SJCRH30 (cell line): ENCODE data around the gene CLSTN3. TPM values are rescaled to one million over a fixed set of nuclear protein-coding genes. Genes with fewer than 3 reads are reported as not detected.

Experiments
- DNase-seq, 2 experiments: peaks; one replicate each; pipeline ENCODE4 v3.0.0-alpha.2; 2015 to 2020
- H3K27ac ChIP-seq: fragments of 250-450 bp; sonication (Bioruptor Pico); 2 replicates; pipeline ENCODE4 v1.5.1; 2020; ENCODE audit warnings: mild to moderate bottlenecking, moderate library complexity
- H3K27me3 ChIP-seq: fragments of 250-450 bp; sonication (Bioruptor Pico); 2 replicates; pipeline ENCODE4 v1.5.1; 2020; ENCODE audit warnings: mild to moderate bottlenecking, moderate library complexity
- H3K36me3 ChIP-seq: fragments of 250-450 bp; sonication (Bioruptor Pico); 2 replicates; pipeline ENCODE4 v1.5.1; 2020; ENCODE audit warnings: mild to moderate bottlenecking, moderate library complexity
- H3K4me1 ChIP-seq: fragments of 250-450 bp; sonication (Bioruptor Pico); 2 replicates; pipeline ENCODE4 v1.5.1; 2020; ENCODE audit warnings: mild to moderate bottlenecking, moderate library complexity
- H3K4me3 ChIP-seq: fragments of 250-450 bp; sonication (Bioruptor Pico); 2 replicates; pipeline ENCODE4 v1.5.1; 2020; ENCODE audit warnings: mild to moderate bottlenecking, moderate library complexity
- H3K9me3 ChIP-seq: fragments of 250-450 bp; sonication (Bioruptor Pico); replicated peaks from 2 replicates; pipeline ENCODE4 v1.5.1; 2020; ENCODE audit warnings: mild to moderate bottlenecking, moderate library complexity
- total RNA-seq: library from RNA; depleted of rRNA; stranded (reverse); fragments of >200 nt; shearing (Covaris generic); gene quantifications from 2 replicates; pipeline ENCODE4 v1.2.3, GENCODE V29; 2014; rRNA removed

CLSTN3 gene
- total RNA-seq, 1 experiment from 2014 or later = 6.9 TPM

GRCh38 chr12:7193674-7194073 lies 63.5 kb downstream of the CLSTN3 start:
- Histone ChIP-seq H3K27ac (no peak overlapping the region), H3K27me3 (no peaks in the 10 kb centered on the region), H3K9me3 (no peaks in the 10 kb centered on the region), H3K4me1 (peaks cover under 1% of the 10 kb centered on the region; the same call in 1 of the 2 replicates), H3K36me3 (peaks cover 37% of the 10 kb centered on the region), H3K4me3 (no peak overlapping the region)
- no peak for DNase-seq

GRCh38 chr12:7197841-7198240 lies 67.7 kb downstream of the CLSTN3 start:
- Histone ChIP-seq H3K36me3 (peaks cover 48% of the 10 kb centered on the region), H3K27ac (no peak overlapping the region), H3K4me1 (no peaks in the 10 kb centered on the region), H3K27me3 (no peaks in the 10 kb centered on the region), H3K4me3 (no peak overlapping the region), H3K9me3 (no peaks in the 10 kb centered on the region)
- no peak for DNase-seq

- Histone ChIP-seq H3K36me3 (peaks cover 60% of the 10 kb centered on the region), H3K9me3 (no peaks in the 10 kb centered on the region), H3K27me3 (no peaks in the 10 kb centered on the region), H3K4me1 (no peaks in the 10 kb centered on the region), H3K4me3 (no peak overlapping the region), H3K27ac (no peak overlapping the region)
- DNase-seq = no peak
These were observed 72.9 kb downstream of the CLSTN3 start for GRCh38 chr12:7203109-7203508.

- Histone ChIP-seq H3K27me3 (no peaks in the 10 kb centered on the region), H3K27ac (no peak overlapping the region), H3K36me3 (peaks cover 71% of the 10 kb centered on the region), H3K9me3 (no peaks in the 10 kb centered on the region), H3K4me1 (no peaks in the 10 kb centered on the region), H3K4me3 (no peak overlapping the region)
- no peak for DNase-seq
These were observed 74.9 kb downstream of the CLSTN3 start for GRCh38 chr12:7205091-7205490.

- Histone ChIP-seq H3K4me1 (no peaks in the 10 kb centered on the region), H3K27ac (no peak overlapping the region), H3K27me3 (no peaks in the 10 kb centered on the region), H3K4me3 (no peak overlapping the region), H3K36me3 (peaks cover 81% of the 10 kb centered on the region), H3K9me3 (no peaks in the 10 kb centered on the region)
- DNase-seq = no peak
These were observed 76.5 kb downstream of the CLSTN3 start for GRCh38 chr12:7206691-7207090.

- Histone ChIP-seq H3K27ac (no peak overlapping the region), H3K4me1 (no peaks in the 10 kb centered on the region), H3K9me3 (no peaks in the 10 kb centered on the region), H3K27me3 (no peaks in the 10 kb centered on the region), H3K4me3 (no peak overlapping the region), H3K36me3 (peaks cover 76% of the 10 kb centered on the region)
- DNase-seq = peak in 1 of 2 experiments; percentile 22
These were observed 77.9 kb downstream of the CLSTN3 start for GRCh38 chr12:7207866-7208625.

Other genes with a start within 250 kb of the CLSTN3 start
- 3.6 and 3.8 TPM in 2 replicates for gene LRRC23, start 225.5 kb upstream of the CLSTN3 start, total RNA-seq
- gene ENO2, start 215.8 kb upstream of the CLSTN3 start, total RNA-seq = 1.8 and 2.1 TPM in 2 replicates
- gene ATN1, start 202.4 kb upstream of the CLSTN3 start, total RNA-seq = 13.2 and 14.2 TPM in 2 replicates
- not detected in 2 replicates for gene RNU7-1, start 186.6 kb upstream of the CLSTN3 start, total RNA-seq
- 193 and 245 TPM in 2 replicates for gene C12orf57, start 186.3 kb upstream of the CLSTN3 start, total RNA-seq
- gene PTPN6, start 179.0 kb upstream of the CLSTN3 start, total RNA-seq = 0.18 and 0.38 TPM in 2 replicates
- gene PHB2, start 159.7 kb upstream of the CLSTN3 start, total RNA-seq = 310 and 322 TPM in 2 replicates
- 54.9 and 57.7 TPM in 2 replicates for gene EMG1, start 159.5 kb upstream of the CLSTN3 start, total RNA-seq
- 19.6 and 19.9 TPM in 2 replicates for gene LPCAT3, start 111.9 kb upstream of the CLSTN3 start, total RNA-seq
- 0.61 TPM in 1 of 2 replicates, not detected in the other for gene C1S, start 69.7 kb upstream of the CLSTN3 start, total RNA-seq
- 1.5 and 3.4 TPM in 2 replicates for gene C1R, start 37.9 kb upstream of the CLSTN3 start, total RNA-seq
- 4.0 and 4.7 TPM in 2 replicates for gene C1RL, start 21.2 kb upstream of the CLSTN3 start, total RNA-seq
- gene RBP5, start 1.5 kb upstream of the CLSTN3 start, total RNA-seq = not detected in 2 replicates
- gene PEX5, start 59.3 kb downstream of the CLSTN3 start, total RNA-seq = 27.4 and 29.7 TPM in 2 replicates
- not detected in 2 replicates for gene ACSM4, start 173.7 kb downstream of the CLSTN3 start, total RNA-seq